GM19463 (cell line): ENCODE measurements around the gene LAMA2.

Experiments used
- ATAC-seq: cut with Tn5 transposase; IDR thresholded peaks from one replicate; pipeline ENCODE4 v1.9.1; 2021; ENCODE audit warnings: mild to moderate bottlenecking, moderate library complexity; ENCODE audit not compliant: unreplicated experiment

LAMA2 gene

GRCh38 chr6:129504456-129504855 is 621.5 kb downstream of the LAMA2 start:
- ATAC-seq, result no peak

GRCh38 chr6:129507059-129507807 is 624.3 kb downstream of the LAMA2 start:
- ATAC-seq, result no peak

GRCh38 chr6:129507846-129508245 is 624.9 kb downstream of the LAMA2 start:
- no peak for ATAC-seq

- no peak for ATAC-seq
These were observed 625.7 kb downstream of the LAMA2 start for GRCh38 chr6:129508477-129509145.

- no peak for ATAC-seq
These were observed 628.0 kb downstream of the LAMA2 start for GRCh38 chr6:129510950-129511349.

GRCh38 chr6:129513471-129513870 is 630.5 kb downstream of the LAMA2 start:
- no peak for ATAC-seq

- no peak for ATAC-seq
These were observed 632.1 kb downstream of the LAMA2 start for GRCh38 chr6:129515004-129515403.

GRCh38 chr6:129516005-129516404 is 633.1 kb downstream of the LAMA2 start:
- ATAC-seq, result no peak

- ATAC-seq, result no peak
These were observed 633.8 kb downstream of the LAMA2 start for GRCh38 chr6:129516787-129517186.

- ATAC-seq, result no peak
These were observed 634.4 kb downstream of the LAMA2 start for GRCh38 chr6:129517288-129517687.

- no peak for ATAC-seq
These were observed 636.8 kb downstream of the LAMA2 start for GRCh38 chr6:129519750-129520149.

GRCh38 chr6:129521946-129522345 is 639.0 kb downstream of the LAMA2 start:
- ATAC-seq, result no peak

- ATAC-seq, result no peak
These were observed 640.9 kb downstream of the LAMA2 start for GRCh38 chr6:129523816-129524215.

GRCh38 chr6:129525055-129525454 is 642.1 kb downstream of the LAMA2 start:
- ATAC-seq, result no peak

- no peak for ATAC-seq
These were observed 652.0 kb downstream of the LAMA2 start for GRCh38 chr6:129534926-129535325.

- no peak for ATAC-seq
These were observed 653.3 kb downstream of the LAMA2 start for GRCh38 chr6:129536271-129536670.

GRCh38 chr6:129539032-129539431 is 656.1 kb downstream of the LAMA2 start:
- no peak for ATAC-seq

GRCh38 chr6:129542705-129543104 is 659.8 kb downstream of the LAMA2 start:
- no peak for ATAC-seq

- no peak for ATAC-seq
These were observed 661.0 kb downstream of the LAMA2 start for GRCh38 chr6:129543981-129544380.

- ATAC-seq, result no peak
These were observed 662.1 kb downstream of the LAMA2 start for GRCh38 chr6:129544892-129545612.

- ATAC-seq, result no peak
These were observed 663.8 kb downstream of the LAMA2 start for GRCh38 chr6:129546702-129547101.

- ATAC-seq, result no peak
These were observed 668.5 kb downstream of the LAMA2 start for GRCh38 chr6:129551486-129551885.
